ENCODE data around the gene PLPPR4.

Gene PLPPR4

DNA sequence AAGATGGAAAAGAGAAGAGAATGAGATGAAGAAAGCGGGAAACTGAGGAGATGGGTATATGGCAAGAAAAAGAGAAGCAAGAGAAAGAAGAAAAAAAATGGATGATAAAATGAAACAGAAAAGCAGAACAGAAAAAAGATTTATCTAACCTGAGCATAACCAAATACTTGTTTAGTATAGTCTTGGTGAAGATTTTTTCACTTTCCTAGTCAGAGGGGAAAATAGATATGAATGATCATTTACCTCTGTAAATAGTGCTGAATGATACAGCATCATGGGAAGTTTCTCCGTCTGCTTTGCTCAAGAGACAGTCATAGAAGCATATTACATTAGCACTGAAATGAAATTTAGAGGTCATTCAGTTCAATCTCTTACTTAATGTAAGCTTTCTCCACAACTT, 36.1 kb upstream of the PLPPR4 start:
- no peaks in the 10 kb centered on the region for H3K4me1 ChIP-seq (ENCODE audit: control insufficient read depth, low read length)
- no peaks in the 10 kb centered on the region for H3K9me2 ChIP-seq (replicated peaks; ENCODE audit: control insufficient read depth, low read length)
- no peaks in the 10 kb centered on the region for H3K27me3 ChIP-seq (ENCODE audit: control insufficient read depth, low read length)
- H3K4me3 ChIP-seq (ENCODE audit: low read length): no peak overlapping the region
- TF ChIP-seq, protein P1, sequence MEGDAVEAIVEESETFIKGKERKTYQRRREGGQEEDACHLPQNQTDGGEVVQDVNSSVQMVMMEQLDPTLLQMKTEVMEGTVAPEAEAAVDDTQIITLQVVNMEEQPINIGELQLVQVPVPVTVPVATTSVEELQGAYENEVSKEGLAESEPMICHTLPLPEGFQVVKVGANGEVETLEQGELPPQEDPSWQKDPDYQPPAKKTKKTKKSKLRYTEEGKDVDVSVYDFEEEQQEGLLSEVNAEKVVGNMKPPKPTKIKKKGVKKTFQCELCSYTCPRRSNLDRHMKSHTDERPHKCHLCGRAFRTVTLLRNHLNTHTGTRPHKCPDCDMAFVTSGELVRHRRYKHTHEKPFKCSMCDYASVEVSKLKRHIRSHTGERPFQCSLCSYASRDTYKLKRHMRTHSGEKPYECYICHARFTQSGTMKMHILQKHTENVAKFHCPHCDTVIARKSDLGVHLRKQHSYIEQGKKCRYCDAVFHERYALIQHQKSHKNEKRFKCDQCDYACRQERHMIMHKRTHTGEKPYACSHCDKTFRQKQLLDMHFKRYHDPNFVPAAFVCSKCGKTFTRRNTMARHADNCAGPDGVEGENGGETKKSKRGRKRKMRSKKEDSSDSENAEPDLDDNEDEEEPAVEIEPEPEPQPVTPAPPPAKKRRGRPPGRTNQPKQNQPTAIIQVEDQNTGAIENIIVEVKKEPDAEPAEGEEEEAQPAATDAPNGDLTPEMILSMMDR (IDR thresholded peaks at IDR 0.05; ENCODE audit: low read depth, low read length, poor library complexity, severe bottlenecking): no peak
- no peaks in the 10 kb centered on the region for H3F3A ChIP-seq (ENCODE audit: control insufficient read depth, insufficient read depth)
- H3K36me3 ChIP-seq (ENCODE audit: control insufficient read depth, low read length): no peaks in the 10 kb centered on the region
- no peak overlapping the region for H3K27ac ChIP-seq (ENCODE audit: low read depth, low read length)
- no peaks in the 10 kb centered on the region for H3K9me3 ChIP-seq (ENCODE audit: control insufficient read depth, insufficient read depth, low read length)
- H3K4me2 ChIP-seq (ENCODE audit: low read length): no peak overlapping the region
- no peaks in the 10 kb centered on the region for H3K79me2 ChIP-seq (ENCODE audit: control insufficient read depth, low read length)
- H4K20me1 ChIP-seq (ENCODE audit: control insufficient read depth, insufficient read depth, low read depth, low read length): no peaks in the 10 kb centered on the region

DNA sequence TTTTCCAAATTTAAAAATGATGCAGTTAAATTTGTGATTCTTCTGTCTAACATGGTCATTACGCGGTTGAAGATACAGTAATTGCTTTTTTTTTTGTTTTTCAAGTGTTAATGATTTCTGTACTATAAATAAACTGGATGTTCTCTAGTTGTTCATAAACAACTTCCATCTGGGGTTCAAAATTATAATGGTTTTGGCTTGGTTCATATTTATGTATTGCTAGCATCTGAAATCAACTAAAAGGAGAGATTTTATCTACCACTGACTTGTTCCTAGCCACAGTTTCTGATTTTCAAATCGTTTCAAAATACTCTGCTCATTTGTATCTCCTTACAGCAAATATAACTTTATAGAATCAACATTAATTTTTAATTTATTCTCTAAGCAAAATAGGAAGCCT, 35.2 kb upstream of the PLPPR4 start:
- TF ChIP-seq, protein P1 (IDR thresholded peaks at IDR 0.05; ENCODE audit: low read depth, low read length, poor library complexity, severe bottlenecking): no peak
- TF ChIP-seq EZH2phosphoT487 (IDR thresholded peaks at IDR 0.05; ENCODE audit: borderline replicate concordance, low read length): no peak
- H3K4me1 ChIP-seq (ENCODE audit: control insufficient read depth, low read length): no peaks in the 10 kb centered on the region
- no peaks in the 10 kb centered on the region for H3F3A ChIP-seq (ENCODE audit: control insufficient read depth, insufficient read depth)

DNA sequence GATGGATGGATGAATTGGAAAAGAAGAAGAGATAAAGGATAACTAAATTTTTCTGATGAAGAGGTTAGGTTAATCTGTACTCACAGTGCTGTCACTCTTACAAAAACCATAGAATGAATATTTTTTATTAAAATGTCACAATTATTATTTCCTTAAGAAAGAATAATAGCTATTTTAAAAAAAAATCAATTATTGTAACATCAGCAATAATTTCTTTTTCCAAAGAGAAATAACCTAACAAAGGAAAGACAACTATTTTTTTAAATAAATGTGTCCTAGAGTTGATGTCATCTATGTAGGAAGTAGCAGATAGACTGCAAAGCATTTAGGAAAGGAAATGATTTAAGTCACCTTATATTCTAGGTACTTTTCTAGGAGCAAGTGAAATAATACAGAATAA, 33.6 kb upstream of the PLPPR4 start:
- Histone ChIP-seq H3K4me2 (ENCODE audit: low read length) (no peak overlapping the region), H3K27ac (ENCODE audit: low read depth, low read length) (no peak overlapping the region), H3K27me3 (ENCODE audit: control insufficient read depth, low read length) (no peaks in the 10 kb centered on the region), H3K4me3 (ENCODE audit: low read length) (no peak overlapping the region), H3K79me2 (ENCODE audit: control insufficient read depth, low read length) (no peaks in the 10 kb centered on the region), H3K9me2 (replicated peaks; ENCODE audit: control insufficient read depth, low read length) (no peaks in the 10 kb centered on the region), H3K4me1 (ENCODE audit: control insufficient read depth, low read length) (no peaks in the 10 kb centered on the region), H3K36me3 (ENCODE audit: control insufficient read depth, low read length) (no peaks in the 10 kb centered on the region), H4K20me1 (ENCODE audit: control insufficient read depth, insufficient read depth, low read depth, low read length) (no peaks in the 10 kb centered on the region), H3K9me3 (ENCODE audit: control insufficient read depth, insufficient read depth, low read length) (no peaks in the 10 kb centered on the region), H3F3A (ENCODE audit: control insufficient read depth, insufficient read depth) (no peaks in the 10 kb centered on the region)
- no peak for TF ChIP-seq EZH2phosphoT487 (IDR thresholded peaks at IDR 0.05; ENCODE audit: borderline replicate concordance, low read length)
- TF ChIP-seq, protein P1 (IDR thresholded peaks at IDR 0.05; ENCODE audit: low read depth, low read length, poor library complexity, severe bottlenecking): no peak

More for the DNA sequence above, 35.2 kb upstream of the PLPPR4 start:
- Histone ChIP-seq H3K4me2 (ENCODE audit: low read length) (no peak overlapping the region), H3K27me3 (ENCODE audit: control insufficient read depth, low read length) (no peaks in the 10 kb centered on the region), H3K4me3 (ENCODE audit: low read length) (no peak overlapping the region), H3K79me2 (ENCODE audit: control insufficient read depth, low read length) (no peaks in the 10 kb centered on the region), H3K27ac (ENCODE audit: low read depth, low read length) (no peak overlapping the region), H4K20me1 (ENCODE audit: control insufficient read depth, insufficient read depth, low read depth, low read length) (no peaks in the 10 kb centered on the region), H3K9me2 (replicated peaks; ENCODE audit: control insufficient read depth, low read length) (no peaks in the 10 kb centered on the region), H3K36me3 (ENCODE audit: control insufficient read depth, low read length) (no peaks in the 10 kb centered on the region), H3K9me3 (ENCODE audit: control insufficient read depth, insufficient read depth, low read length) (no peaks in the 10 kb centered on the region)

DNA sequence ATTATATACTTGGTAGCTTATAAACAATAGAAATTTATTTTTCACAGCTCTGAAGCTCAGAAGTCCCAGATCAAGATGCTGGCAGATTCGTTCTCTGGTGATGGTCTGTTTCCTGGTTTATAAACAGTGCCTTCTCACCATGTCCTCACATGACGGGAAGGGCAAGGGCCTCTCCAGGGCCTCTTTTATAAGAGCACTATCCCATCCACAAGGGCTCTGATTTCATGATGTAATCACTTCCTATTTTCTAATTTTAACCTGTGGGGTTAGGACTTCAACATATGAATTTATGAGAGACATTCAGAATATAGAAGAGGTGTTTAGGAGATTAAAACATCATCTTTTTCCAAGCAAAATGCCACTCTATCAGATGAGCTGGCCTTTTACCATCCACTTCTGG, 32.1 kb upstream of the PLPPR4 start:
- Histone ChIP-seq H3K9me2 (replicated peaks; ENCODE audit: control insufficient read depth, low read length) (no peaks in the 10 kb centered on the region), H4K20me1 (ENCODE audit: control insufficient read depth, insufficient read depth, low read depth, low read length) (no peaks in the 10 kb centered on the region), H3K4me3 (ENCODE audit: low read length) (no peak overlapping the region), H3K36me3 (ENCODE audit: control insufficient read depth, low read length) (no peaks in the 10 kb centered on the region), H3K79me2 (ENCODE audit: control insufficient read depth, low read length) (no peaks in the 10 kb centered on the region), H3K4me1 (ENCODE audit: control insufficient read depth, low read length) (no peaks in the 10 kb centered on the region), H3K27ac (ENCODE audit: low read depth, low read length) (no peak overlapping the region), H3K4me2 (ENCODE audit: low read length) (no peak overlapping the region), H3K9me3 (ENCODE audit: control insufficient read depth, insufficient read depth, low read length) (no peaks in the 10 kb centered on the region), H3K27me3 (ENCODE audit: control insufficient read depth, low read length) (no peaks in the 10 kb centered on the region), H3F3A (ENCODE audit: control insufficient read depth, insufficient read depth) (no peaks in the 10 kb centered on the region)
- TF ChIP-seq, protein P1 (IDR thresholded peaks at IDR 0.05; ENCODE audit: low read depth, low read length, poor library complexity, severe bottlenecking): no peak
- TF ChIP-seq EZH2phosphoT487 (IDR thresholded peaks at IDR 0.05; ENCODE audit: borderline replicate concordance, low read length): no peak

Data from DOHH2 (cell line).